ENCODE data around the gene PTPRA. TPM values are rescaled to one million over a fixed set of nuclear protein-coding genes. Genes with fewer than 3 reads are reported as not detected.

PTPRA gene
- polyA plus RNA-seq, 3 donors from 2014 or later = 39.5 to 63.5 (median 60.0) TPM

DNA sequence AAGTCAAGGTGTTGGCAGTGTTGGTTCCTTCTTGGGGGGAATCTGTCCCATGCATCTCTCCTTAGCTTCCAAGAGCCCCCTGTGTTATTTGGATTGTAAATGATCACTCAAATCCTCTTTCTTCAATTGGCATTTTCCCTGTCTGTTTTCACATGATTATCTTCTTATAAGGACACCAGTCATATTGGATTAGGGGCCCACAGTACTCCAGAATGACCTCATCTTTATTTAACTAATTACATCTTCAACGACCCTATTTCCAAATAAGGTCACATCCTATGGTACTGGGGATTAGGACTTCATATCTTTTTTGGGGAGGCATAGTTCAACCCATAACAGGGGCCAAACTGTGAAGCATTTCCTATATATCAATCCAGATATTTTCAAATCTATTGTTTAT, 57.3 kb downstream of the PTPRA start:
- Mint-ChIP-seq H3K27me3 (ENCODE audit: low read depth in 3 of 3) (peaks cover 0 to 1% (median 0%) of the 10 kb centered on the region in 3 donors), H3K4me1 (peaks cover 5 to 19% of the 10 kb centered on the region in 2 donors), H3K4me3 (no peak overlapping the region), H3K9me3 (no peaks in the 10 kb centered on the region), H3K27ac (no peak overlapping the region), H3K36me3 (peaks cover 5 to 13% (median 6%) of the 10 kb centered on the region in 3 donors)
- no peak for DNase-seq

DNA sequence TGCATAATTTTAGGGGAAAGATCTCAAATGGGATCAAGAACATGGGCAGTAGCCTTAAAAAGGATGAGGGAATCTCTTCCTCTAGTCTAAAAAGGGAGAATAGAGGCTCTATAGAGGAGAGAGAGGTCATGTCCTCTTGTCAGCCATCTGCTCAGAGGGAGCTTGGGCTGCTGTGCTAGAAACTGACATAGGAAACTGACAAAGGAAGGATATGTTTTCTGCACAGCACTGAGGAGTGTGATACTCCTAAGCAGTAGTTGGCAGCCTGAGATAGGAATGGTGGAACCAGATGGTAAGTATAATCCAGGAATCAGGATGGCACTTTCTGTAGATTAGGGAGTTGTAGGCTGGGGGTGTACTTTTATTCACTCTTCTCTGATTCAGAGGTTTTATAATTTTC, 59.2 kb downstream of the PTPRA start:
- no peak for DNase-seq
- no peak overlapping the region for H3K27ac Mint-ChIP-seq
- no peak overlapping the region for H3K4me3 Mint-ChIP-seq

DNA sequence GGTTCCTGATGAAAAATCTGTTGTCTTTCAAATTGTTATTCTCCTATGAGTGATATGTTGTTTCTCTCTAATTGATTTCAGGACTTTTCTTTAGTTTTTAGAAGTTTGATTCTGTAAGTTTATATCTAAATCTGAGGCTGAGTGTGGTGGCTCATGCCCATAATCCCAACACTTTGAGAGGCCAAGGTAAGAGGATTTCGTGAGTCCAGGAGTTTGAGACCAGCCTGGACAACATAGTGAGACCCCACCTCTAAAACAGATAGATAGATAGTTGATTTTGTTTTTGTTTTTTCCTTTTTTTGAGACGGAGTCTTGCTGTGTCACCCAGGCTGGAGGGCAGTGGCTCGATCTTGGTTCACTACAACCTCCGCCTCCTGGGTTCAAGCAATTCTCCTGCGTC, 64.6 kb downstream of the PTPRA start:
- Mint-ChIP-seq H3K27ac (peak overlapping the region in 2 of 6 donors; percentile 59 to 68), H3K9me3 (no peaks in the 10 kb centered on the region)

More for the DNA sequence above, 59.2 kb downstream of the PTPRA start:
- Mint-ChIP-seq H3K4me1 (peaks cover 7 to 10% of the 10 kb centered on the region in 2 donors), H3K36me3 (peaks cover 0 to 3% (median 0%) of the 10 kb centered on the region in 3 donors), H3K27me3 (ENCODE audit: low read depth in 3 of 3) (peaks cover 0 to 1% (median 0%) of the 10 kb centered on the region in 3 donors), H3K9me3 (no peaks in the 10 kb centered on the region)

DNA sequence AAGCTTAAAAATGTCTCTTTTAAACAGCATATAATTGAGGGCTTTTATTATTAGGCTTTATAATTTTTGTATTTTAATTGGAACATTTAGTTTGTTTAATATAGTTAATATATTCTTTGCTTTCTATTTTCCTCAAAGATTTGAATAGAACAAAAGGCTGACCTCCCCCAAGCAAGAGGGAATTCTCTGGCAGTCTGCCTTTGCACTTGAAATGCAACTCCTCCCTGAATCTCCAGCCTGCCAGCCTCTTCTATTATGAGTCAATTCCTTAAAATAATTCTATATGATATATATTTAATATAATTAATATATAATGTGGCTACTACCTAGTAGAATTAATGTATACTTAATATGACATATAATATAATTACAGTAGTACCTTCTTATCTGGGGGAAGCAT, 69.2 kb downstream of the PTPRA start:
- DNase-seq = no peak
- Mint-ChIP-seq H3K9me3 (no peaks in the 10 kb centered on the region), H3K4me3 (no peak overlapping the region), H3K36me3 (peaks cover 0 to 5% (median 0%) of the 10 kb centered on the region in 3 donors), H3K27ac (no peak overlapping the region), H3K27me3 (ENCODE audit: low read depth in 3 of 3) (no peaks in the 10 kb centered on the region), H3K4me1 (peaks cover 49 to 70% of the 10 kb centered on the region in 2 donors)

More for the DNA sequence above, 64.6 kb downstream of the PTPRA start:
- Mint-ChIP-seq H3K27me3 (ENCODE audit: low read depth in 3 of 3) (no peaks in the 10 kb centered on the region), H3K36me3 (peaks cover 0 to 4% (median 0%) of the 10 kb centered on the region in 3 donors), H3K4me3 (no peak overlapping the region), H3K4me1 (peaks cover 40 to 49% of the 10 kb centered on the region in 2 donors)
- no peak for DNase-seq

DNA sequence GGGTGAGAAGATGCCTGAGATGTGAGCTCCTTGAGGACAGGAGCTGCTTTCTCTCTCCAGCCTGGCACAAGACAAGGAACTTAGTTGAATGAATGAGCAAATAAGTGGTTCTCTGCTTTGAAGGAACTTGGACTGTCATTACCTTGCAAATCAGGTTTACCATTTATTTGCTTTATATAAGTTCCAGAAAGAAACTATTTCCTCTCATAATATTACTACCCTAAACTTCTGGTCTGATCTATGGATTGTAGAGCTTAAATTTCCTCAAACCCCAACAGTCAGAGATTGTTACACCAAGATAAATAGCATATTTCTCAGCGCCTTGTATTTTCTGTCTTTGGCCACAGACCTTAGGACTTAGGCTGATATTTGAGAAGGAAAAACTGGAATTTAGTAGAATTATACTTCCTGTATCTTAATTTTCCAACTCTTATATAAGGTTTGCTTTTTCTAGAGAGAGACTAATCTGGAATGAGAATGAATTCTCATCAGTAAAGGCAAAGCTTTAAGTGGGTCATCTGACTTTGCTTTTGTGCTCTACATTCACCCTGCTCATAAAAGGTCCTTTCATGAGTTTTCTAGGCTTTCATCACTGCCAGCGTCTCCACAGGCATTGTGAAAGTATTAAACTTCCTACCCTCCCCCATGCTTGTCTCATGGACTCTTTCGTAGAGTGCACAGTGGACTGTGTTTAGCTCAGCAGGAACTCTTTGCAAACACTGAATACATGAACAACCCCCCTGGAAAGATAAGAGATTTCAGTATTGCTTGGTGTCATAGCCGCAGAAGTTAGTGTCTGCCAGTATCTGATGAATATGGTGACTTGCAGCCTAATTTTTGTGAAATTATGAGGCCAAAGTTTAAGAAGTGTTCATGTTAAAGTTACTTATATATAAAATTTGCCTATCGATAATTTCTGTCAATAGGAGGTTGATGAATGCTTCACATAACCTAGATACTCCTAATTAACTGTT, 74.0 kb downstream of the PTPRA start:
- H3K4me1 Mint-ChIP-seq = peaks cover 26 to 56% of the 10 kb centered on the region in 2 donors
- H3K27me3 Mint-ChIP-seq (ENCODE audit: low read depth in 3 of 3) = no peaks in the 10 kb centered on the region
- DNase-seq = no peak
- H3K36me3 Mint-ChIP-seq = peaks cover 4 to 10% (median 9%) of the 10 kb centered on the region in 3 donors
- no peak overlapping the region for H3K4me3 Mint-ChIP-seq
- peak overlapping the region; percentile 21 to 65 (median 48) for H3K27ac Mint-ChIP-seq
- H3K9me3 Mint-ChIP-seq = no peaks in the 10 kb centered on the region

DNA sequence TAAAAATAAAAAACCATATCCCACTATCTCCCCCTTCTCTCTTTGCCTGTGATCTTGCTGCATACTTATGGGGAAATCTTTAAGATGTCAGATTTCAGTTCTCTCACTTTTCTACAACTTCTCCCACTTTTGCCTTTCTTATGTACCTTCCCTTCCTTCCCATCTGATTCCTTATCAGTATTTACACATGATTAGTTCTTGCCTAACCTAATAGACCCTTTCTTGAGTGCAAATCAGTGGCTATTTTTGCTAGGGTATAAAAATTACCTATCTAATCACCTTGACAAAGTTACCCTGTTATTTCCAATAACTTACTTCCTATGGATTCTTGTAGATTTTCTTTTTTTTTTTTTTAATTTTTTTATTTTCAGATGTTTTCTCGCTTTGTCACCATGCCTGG, 75.7 kb downstream of the PTPRA start:
- no peak for DNase-seq
- peaks cover 26 to 64% of the 10 kb centered on the region in 2 donors for H3K4me1 Mint-ChIP-seq
- peaks cover 0 to 1% (median 0%) of the 10 kb centered on the region in 3 donors for H3K27me3 Mint-ChIP-seq (ENCODE audit: low read depth in 3 of 3)
- H3K9me3 Mint-ChIP-seq = no peaks in the 10 kb centered on the region
- H3K4me3 Mint-ChIP-seq = no peak overlapping the region
- H3K27ac Mint-ChIP-seq = peak overlapping the region in 2 of 6 donors; percentile 51 to 79
- peaks cover 4 to 16% (median 9%) of the 10 kb centered on the region in 3 donors for H3K36me3 Mint-ChIP-seq

DNA sequence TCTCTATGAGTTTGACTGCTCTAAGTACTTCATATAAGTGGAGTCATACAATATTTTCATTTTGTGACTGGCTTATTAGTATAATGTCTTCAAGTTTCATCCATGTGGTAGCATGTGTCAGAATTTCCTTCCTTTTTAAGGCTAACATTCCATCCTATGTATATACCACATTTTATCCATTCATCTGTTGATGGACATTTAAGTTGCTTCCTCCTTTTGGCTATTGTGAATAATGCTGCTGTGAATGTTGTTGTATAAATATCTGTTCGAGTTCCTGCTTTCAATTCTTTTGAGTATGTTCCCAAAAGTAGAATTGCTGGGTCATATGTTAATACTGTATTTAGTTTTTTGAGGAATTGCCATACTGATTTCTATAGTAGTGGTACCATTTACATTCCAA, 79.5 kb downstream of the PTPRA start:
- DNase-seq = no peak
- H3K9me3 Mint-ChIP-seq = no peaks in the 10 kb centered on the region
- no peak overlapping the region for H3K4me3 Mint-ChIP-seq
- peak overlapping the region in 3 of 6 donors; percentile 3 to 41 (median 4) for H3K27ac Mint-ChIP-seq
- H3K36me3 Mint-ChIP-seq = peaks cover 9 to 18% (median 12%) of the 10 kb centered on the region in 3 donors
- H3K27me3 Mint-ChIP-seq (ENCODE audit: low read depth in 3 of 3) = peaks cover 0 to 3% (median 2%) of the 10 kb centered on the region in 3 donors
- peaks cover 16 to 56% of the 10 kb centered on the region in 2 donors for H3K4me1 Mint-ChIP-seq

DNA sequence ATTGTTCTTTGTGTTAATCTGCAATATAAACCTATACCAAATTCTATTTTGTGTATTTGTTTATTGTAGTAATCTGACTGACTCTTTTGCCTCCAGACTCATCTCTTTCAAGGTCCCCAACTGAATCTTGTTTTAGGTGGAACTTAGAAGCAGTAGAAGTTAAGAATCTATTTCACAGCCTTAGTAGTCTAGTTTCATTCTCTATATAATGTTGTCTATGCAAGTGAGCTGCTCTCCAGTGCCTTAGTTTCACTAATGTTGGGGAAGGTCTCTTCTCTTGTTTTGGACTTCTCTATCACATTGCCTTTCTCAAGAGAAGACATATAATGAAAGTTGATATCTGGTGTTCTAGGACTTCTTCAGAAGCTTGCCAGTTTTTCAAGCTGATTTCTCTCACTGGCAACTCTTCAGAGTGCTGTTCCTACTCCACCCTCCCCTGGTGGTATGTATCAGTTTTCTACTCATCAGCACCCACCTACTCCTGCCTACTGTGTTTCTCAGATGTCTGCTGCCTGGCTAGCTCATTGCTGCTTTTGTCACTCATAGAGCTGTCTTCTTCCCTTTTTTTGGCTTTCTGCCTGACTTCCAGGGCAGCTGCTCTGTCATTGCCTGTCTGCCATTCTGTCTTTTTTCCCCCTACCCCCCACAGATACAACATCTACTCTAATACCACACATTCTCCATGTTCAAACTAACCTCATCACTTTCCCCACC, 82.1 kb downstream of the PTPRA start:
- Mint-ChIP-seq H3K36me3 (peaks cover 9 to 19% (median 12%) of the 10 kb centered on the region in 3 donors), H3K4me3 (no peak overlapping the region), H3K9me3 (no peaks in the 10 kb centered on the region), H3K27me3 (ENCODE audit: low read depth in 3 of 3) (peaks cover 0 to 3% (median 2%) of the 10 kb centered on the region in 3 donors), H3K4me1 (peaks cover 9 to 43% of the 10 kb centered on the region in 2 donors), H3K27ac (peak overlapping the region in 5 of 6 donors; percentile 3 to 56 (median 8))
- DNase-seq = no peak

DNA sequence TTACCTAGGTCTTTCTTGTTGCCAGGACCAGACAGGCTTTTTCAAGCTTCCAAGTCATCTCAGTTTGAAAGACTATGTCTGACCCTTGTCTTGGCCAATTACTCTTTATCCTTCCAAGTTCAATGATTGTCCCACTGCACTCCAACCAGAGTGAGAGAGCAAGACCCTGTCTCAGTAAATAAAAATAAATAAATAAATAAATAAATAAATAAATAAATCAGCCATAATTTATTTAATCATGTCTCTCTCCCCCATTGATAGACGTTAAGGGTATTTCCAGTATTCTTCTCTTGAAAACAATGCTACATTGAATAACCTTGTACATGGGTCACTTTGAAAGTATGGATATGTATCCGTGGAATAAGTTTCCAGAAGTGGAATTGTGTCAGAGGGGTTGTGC, 83.2 kb downstream of the PTPRA start:
- no peak for DNase-seq
- Mint-ChIP-seq H3K4me3 (no peak overlapping the region), H3K9me3 (no peaks in the 10 kb centered on the region), H3K4me1 (peaks cover 9 to 48% of the 10 kb centered on the region in 2 donors), H3K36me3 (peaks cover 7 to 19% (median 10%) of the 10 kb centered on the region in 3 donors), H3K27ac (peak overlapping the region in 1 of 6 donors; percentile 3), H3K27me3 (ENCODE audit: low read depth in 3 of 3) (peaks cover 0 to 3% (median 2%) of the 10 kb centered on the region in 3 donors)

DNA sequence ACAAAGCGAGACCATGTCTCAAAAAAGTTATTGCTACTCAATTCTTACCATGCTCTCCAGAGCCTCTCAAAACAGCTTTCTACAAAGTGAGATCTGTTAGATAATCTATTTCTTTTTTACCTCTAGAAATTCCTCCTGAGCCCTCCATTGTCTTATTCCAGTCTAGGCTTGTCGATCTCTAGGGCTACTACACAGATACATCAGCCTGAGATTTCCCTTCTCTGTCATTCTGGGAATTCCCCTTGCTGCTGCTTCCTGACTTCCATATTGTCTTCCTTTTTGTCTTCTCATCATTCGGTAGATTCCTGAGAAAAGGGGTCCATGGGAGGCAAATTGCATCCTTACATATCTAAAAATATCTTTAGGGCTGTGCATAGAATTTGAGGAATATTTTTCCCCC, 94.6 kb downstream of the PTPRA start:
- Mint-ChIP-seq H3K4me1 (peaks cover 3 to 16% of the 10 kb centered on the region in 2 donors), H3K27me3 (ENCODE audit: low read depth in 3 of 3) (no peaks in the 10 kb centered on the region), H3K36me3 (peaks cover 0 to 27% (median 5%) of the 10 kb centered on the region in 3 donors), H3K9me3 (no peaks in the 10 kb centered on the region), H3K27ac (peak overlapping the region in 2 of 6 donors; percentile 18 to 50), H3K4me3 (no peak overlapping the region)
- DNase-seq = no peak

DNA sequence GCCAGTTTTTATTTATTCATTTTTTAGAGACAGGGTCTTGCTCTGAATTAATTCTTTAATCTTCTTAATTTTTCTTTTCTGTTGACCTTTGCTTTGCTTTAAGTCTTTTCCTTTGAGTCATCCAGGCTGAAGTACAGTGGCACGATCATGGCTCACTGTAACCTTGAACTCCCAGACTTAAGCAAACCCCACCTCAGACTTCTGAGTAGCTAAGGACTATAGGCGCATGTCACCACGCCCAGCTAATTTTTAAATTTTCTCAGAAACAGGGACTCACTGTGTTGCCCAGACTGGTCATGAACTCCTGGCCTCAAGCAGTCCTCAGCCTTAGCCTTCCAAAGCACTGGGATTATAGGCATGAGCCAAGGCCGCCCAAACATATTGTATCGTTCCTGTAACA, 98.8 kb downstream of the PTPRA start:
- Mint-ChIP-seq H3K4me3 (no peak overlapping the region), H3K27me3 (ENCODE audit: low read depth in 3 of 3) (peaks cover 0 to 2% (median 0%) of the 10 kb centered on the region in 3 donors), H3K36me3 (peaks cover 0 to 22% (median 0%) of the 10 kb centered on the region in 3 donors), H3K9me3 (no peaks in the 10 kb centered on the region), H3K27ac (peak overlapping the region in 1 of 6 donors; percentile 29), H3K4me1 (peaks cover 6 to 43% of the 10 kb centered on the region in 2 donors)
- no peak for DNase-seq

DNA sequence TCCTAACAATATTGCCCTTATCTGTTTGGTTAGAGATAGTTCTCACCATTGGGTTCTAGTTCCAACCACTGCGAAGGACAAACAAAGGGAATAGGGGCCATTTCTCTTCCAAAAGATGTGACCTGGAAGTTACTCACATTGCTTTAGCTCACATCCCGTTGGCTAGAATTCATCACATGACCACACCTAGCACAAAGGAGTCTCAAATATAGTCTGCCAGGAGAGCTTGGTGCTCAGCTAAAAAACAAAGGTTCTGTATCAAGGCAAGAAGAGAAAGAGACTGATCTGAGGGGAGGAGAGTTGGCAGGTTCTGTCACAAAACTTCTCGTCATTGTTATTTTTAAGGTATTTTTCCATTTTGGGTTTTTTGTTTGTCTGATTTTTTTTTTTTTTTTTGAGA, 100.3 kb downstream of the PTPRA start:
- Mint-ChIP-seq H3K4me1 (peaks cover 10 to 52% of the 10 kb centered on the region in 2 donors), H3K27ac (peak overlapping the region in 2 of 6 donors; percentile 10 to 22), H3K27me3 (ENCODE audit: low read depth in 3 of 3) (peaks cover 0 to 2% (median 0%) of the 10 kb centered on the region in 3 donors), H3K9me3 (no peaks in the 10 kb centered on the region), H3K36me3 (peaks cover 0 to 15% (median 0%) of the 10 kb centered on the region in 3 donors), H3K4me3 (no peak overlapping the region)
- no peak for DNase-seq

DNA sequence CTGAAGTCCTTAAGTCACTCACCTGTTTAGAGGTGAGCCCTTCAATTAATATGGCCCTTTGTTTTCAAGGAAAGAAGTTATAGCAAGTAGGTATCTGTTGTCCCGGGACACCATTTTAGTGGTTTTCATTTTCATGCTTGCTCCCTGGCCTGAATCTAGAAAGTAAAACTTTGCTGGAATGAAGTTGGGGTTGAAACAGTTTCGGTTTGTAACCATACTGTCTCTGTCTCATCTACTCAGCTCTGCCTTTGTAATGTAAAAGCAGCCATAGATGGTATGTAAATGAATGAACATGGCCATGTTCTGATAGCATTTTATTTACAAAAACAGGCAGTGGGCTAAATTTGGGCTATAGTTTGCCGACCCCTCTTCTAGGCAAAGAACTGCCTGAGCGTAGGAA, 105.2 kb downstream of the PTPRA start:
- H3K27me3 Mint-ChIP-seq (ENCODE audit: low read depth in 3 of 3) = peaks cover 0 to 2% (median 0%) of the 10 kb centered on the region in 3 donors
- no peaks in the 10 kb centered on the region for H3K9me3 Mint-ChIP-seq
- H3K4me3 Mint-ChIP-seq = no peak overlapping the region
- H3K4me1 Mint-ChIP-seq = peaks cover 9 to 48% of the 10 kb centered on the region in 2 donors
- H3K27ac Mint-ChIP-seq = peak overlapping the region in 4 of 6 donors; percentile 7 to 61 (median 21)
- DNase-seq = no peak
- peaks cover 0 to 8% (median 3%) of the 10 kb centered on the region in 3 donors for H3K36me3 Mint-ChIP-seq

All from immature natural killer cell (primary cell).